Neuron (in vitro differentiated cells): ENCODE data around the gene EIF2B2.
A peak's percentile ranks its signal among the peaks of the same experiment; 100 is the strongest.

ENCODE experiments used
- H2AFZ ChIP-seq: one replicate; pipeline ENCODE4 v1.6.1; 2013; ENCODE audit warnings: low read depth, mild to moderate bottlenecking, inconsistent platforms, low read length, moderate library complexity
- H3K27me3 ChIP-seq: one replicate; pipeline ENCODE4 v1.6.1; 2013; ENCODE audit warnings: low read length; ENCODE audit not compliant: insufficient read depth
- H3K36me3 ChIP-seq: one replicate; pipeline ENCODE4 v1.6.1; 2013; ENCODE audit warnings: low read length; ENCODE audit not compliant: insufficient read depth
- H3K4me1 ChIP-seq: one replicate; pipeline ENCODE4 v1.6.1; 2013; ENCODE audit warnings: low read length; ENCODE audit not compliant: insufficient read depth
- H3K4me3 ChIP-seq: 2 replicates; pipeline ENCODE4 v1.5.1; 2013; ENCODE audit warnings: mild to moderate bottlenecking, low read length, moderate library complexity
- H3K9me3 ChIP-seq: one replicate; pipeline ENCODE4 v1.6.1; 2013; ENCODE audit warnings: low read length

EIF2B2 gene

GRCh38 chr14:74977901-74978385, 24.8 kb upstream of the EIF2B2 start:
- no peaks in the 10 kb centered on the region for H3K36me3 ChIP-seq
- H3K4me1 ChIP-seq = peaks cover 57% of the 10 kb centered on the region

GRCh38 chr14:74978416-74978947, 24.2 kb upstream of the EIF2B2 start:
- Histone ChIP-seq H3K27me3 (no peaks in the 10 kb centered on the region), H3K4me3 (no peak overlapping the region), H3K4me1 (peaks cover 52% of the 10 kb centered on the region)

More at GRCh38 chr14:74977901-74978385, 24.8 kb upstream of the EIF2B2 start:
- H3K27me3 ChIP-seq = no peaks in the 10 kb centered on the region
- no peak overlapping the region for H3K4me3 ChIP-seq
- H3K9me3 ChIP-seq = no peaks in the 10 kb centered on the region
- H2AFZ ChIP-seq = no peak overlapping the region

GRCh38 chr14:74979029-74979428, 23.7 kb upstream of the EIF2B2 start:
- Histone ChIP-seq H3K9me3 (no peaks in the 10 kb centered on the region), H3K36me3 (no peaks in the 10 kb centered on the region), H2AFZ (no peak overlapping the region), H3K4me1 (peaks cover 47% of the 10 kb centered on the region), H3K4me3 (no peak overlapping the region), H3K27me3 (no peaks in the 10 kb centered on the region)

More at GRCh38 chr14:74978416-74978947, 24.2 kb upstream of the EIF2B2 start:
- Histone ChIP-seq H2AFZ (no peak overlapping the region), H3K36me3 (no peaks in the 10 kb centered on the region), H3K9me3 (no peaks in the 10 kb centered on the region)

- Histone ChIP-seq H3K27me3 (no peaks in the 10 kb centered on the region), H3K4me1 (peaks cover 40% of the 10 kb centered on the region), H3K36me3 (no peaks in the 10 kb centered on the region), H2AFZ (peak overlapping the region; percentile 49), H3K4me3 (no peak overlapping the region), H3K9me3 (no peaks in the 10 kb centered on the region)
Measured at GRCh38 chr14:74979442-74980397, 23.0 kb upstream of the EIF2B2 start.

GRCh38 chr14:74980398-74980730, 22.4 kb upstream of the EIF2B2 start:
- Histone ChIP-seq H3K4me3 (no peak overlapping the region), H3K27me3 (no peaks in the 10 kb centered on the region)

GRCh38 chr14:74980731-74981461, 21.8 kb upstream of the EIF2B2 start:
- Histone ChIP-seq H2AFZ (peak overlapping the region; percentile 49), H3K9me3 (no peaks in the 10 kb centered on the region), H3K27me3 (no peaks in the 10 kb centered on the region), H3K4me1 (peaks cover 28% of the 10 kb centered on the region), H3K4me3 (no peak overlapping the region), H3K36me3 (no peaks in the 10 kb centered on the region)

More at GRCh38 chr14:74980398-74980730, 22.4 kb upstream of the EIF2B2 start:
- Histone ChIP-seq H3K36me3 (no peaks in the 10 kb centered on the region), H3K9me3 (no peaks in the 10 kb centered on the region), H3K4me1 (peaks cover 33% of the 10 kb centered on the region), H2AFZ (peak overlapping the region; percentile 49)

- Histone ChIP-seq H3K27me3 (no peaks in the 10 kb centered on the region), H3K36me3 (no peaks in the 10 kb centered on the region), H3K4me1 (peaks cover 23% of the 10 kb centered on the region), H3K4me3 (no peak overlapping the region), H3K9me3 (no peaks in the 10 kb centered on the region), H2AFZ (no peak overlapping the region)
Measured at GRCh38 chr14:74981462-74981782, 21.3 kb upstream of the EIF2B2 start.

- H2AFZ ChIP-seq = no peak overlapping the region
- H3K4me3 ChIP-seq = no peak overlapping the region
- no peaks in the 10 kb centered on the region for H3K9me3 ChIP-seq
- H3K36me3 ChIP-seq = no peaks in the 10 kb centered on the region
- H3K4me1 ChIP-seq = peaks cover 19% of the 10 kb centered on the region
- no peaks in the 10 kb centered on the region for H3K27me3 ChIP-seq
Measured at GRCh38 chr14:74981833-74982232, 20.9 kb upstream of the EIF2B2 start.

GRCh38 chr14:74982661-74983060, 20.1 kb upstream of the EIF2B2 start:
- Histone ChIP-seq H3K27me3 (no peaks in the 10 kb centered on the region), H3K36me3 (no peaks in the 10 kb centered on the region), H3K4me1 (peaks cover 15% of the 10 kb centered on the region), H3K4me3 (no peak overlapping the region), H2AFZ (no peak overlapping the region), H3K9me3 (no peaks in the 10 kb centered on the region)

GRCh38 chr14:74983343-74983742, 19.4 kb upstream of the EIF2B2 start:
- H3K4me3 ChIP-seq = no peak overlapping the region
- H2AFZ ChIP-seq = no peak overlapping the region
- no peaks in the 10 kb centered on the region for H3K27me3 ChIP-seq
- H3K4me1 ChIP-seq = peaks cover 15% of the 10 kb centered on the region
- H3K9me3 ChIP-seq = no peaks in the 10 kb centered on the region
- no peaks in the 10 kb centered on the region for H3K36me3 ChIP-seq

GRCh38 chr14:74984236-74985027, 18.3 kb upstream of the EIF2B2 start:
- H2AFZ ChIP-seq = no peak overlapping the region
- no peaks in the 10 kb centered on the region for H3K27me3 ChIP-seq
- no peaks in the 10 kb centered on the region for H3K9me3 ChIP-seq
- H3K4me1 ChIP-seq = peaks cover 11% of the 10 kb centered on the region
- H3K36me3 ChIP-seq = no peaks in the 10 kb centered on the region
- H3K4me3 ChIP-seq = no peak overlapping the region

- H3K9me3 ChIP-seq = no peaks in the 10 kb centered on the region
- no peaks in the 10 kb centered on the region for H3K27me3 ChIP-seq
- H3K4me1 ChIP-seq = peaks cover 7% of the 10 kb centered on the region
- H2AFZ ChIP-seq = no peak overlapping the region
- no peaks in the 10 kb centered on the region for H3K36me3 ChIP-seq
- no peak overlapping the region for H3K4me3 ChIP-seq
Measured at GRCh38 chr14:74985028-74985310, 17.8 kb upstream of the EIF2B2 start.
